ENCODE data around the gene UTP3. TPM values are rescaled to one million over a fixed set of nuclear protein-coding genes. Genes with fewer than 3 reads are reported as not detected.

UTP3 gene
- total RNA-seq, 1 donor: 23.3 TPM

DNA sequence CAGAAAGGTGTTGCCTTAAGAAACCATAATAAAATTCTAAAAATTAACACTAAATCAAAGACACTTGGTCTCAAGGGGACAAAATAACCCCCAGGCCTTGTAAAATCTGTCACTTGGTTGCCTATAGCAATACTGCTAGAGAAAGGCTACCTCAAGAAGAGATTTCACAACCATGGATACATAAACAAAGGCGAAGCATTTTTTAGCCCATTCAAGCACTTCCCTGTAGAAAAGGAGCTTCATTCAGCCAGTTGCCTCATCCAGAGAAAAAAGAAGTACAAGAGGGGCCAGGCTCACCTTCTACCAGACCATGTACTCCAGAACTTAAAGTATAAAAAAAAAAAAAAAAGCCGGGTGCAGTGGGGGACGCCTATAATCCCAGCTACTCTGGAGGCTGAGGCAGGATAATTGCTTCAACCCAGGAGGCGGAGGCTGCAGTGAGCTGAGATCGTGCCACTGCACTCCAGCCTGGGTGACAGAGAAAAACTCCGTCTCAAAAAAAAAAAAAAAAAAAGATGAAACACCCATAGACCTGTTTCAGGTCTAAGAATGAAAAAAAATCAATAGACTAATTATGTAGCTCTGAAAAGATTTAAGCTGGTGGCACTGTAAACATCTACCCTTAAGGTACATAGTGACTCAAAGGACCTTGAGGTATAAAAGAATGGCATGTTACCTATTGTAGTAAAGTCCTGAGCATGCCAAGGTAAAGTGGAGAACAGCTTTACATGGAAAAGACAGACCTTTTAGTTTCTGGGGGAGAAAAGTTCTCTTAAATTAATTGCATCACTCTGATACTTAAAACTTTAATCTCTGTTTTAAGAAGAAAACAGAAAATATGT, 51.4 kb downstream of the UTP3 start:
- TF ChIP-seq, protein P1, sequence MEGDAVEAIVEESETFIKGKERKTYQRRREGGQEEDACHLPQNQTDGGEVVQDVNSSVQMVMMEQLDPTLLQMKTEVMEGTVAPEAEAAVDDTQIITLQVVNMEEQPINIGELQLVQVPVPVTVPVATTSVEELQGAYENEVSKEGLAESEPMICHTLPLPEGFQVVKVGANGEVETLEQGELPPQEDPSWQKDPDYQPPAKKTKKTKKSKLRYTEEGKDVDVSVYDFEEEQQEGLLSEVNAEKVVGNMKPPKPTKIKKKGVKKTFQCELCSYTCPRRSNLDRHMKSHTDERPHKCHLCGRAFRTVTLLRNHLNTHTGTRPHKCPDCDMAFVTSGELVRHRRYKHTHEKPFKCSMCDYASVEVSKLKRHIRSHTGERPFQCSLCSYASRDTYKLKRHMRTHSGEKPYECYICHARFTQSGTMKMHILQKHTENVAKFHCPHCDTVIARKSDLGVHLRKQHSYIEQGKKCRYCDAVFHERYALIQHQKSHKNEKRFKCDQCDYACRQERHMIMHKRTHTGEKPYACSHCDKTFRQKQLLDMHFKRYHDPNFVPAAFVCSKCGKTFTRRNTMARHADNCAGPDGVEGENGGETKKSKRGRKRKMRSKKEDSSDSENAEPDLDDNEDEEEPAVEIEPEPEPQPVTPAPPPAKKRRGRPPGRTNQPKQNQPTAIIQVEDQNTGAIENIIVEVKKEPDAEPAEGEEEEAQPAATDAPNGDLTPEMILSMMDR (IDR thresholded peaks at IDR 0.05; ENCODE audit: insufficient read depth, low read depth, low read length): no peak
- H3K4me3 ChIP-seq (ENCODE audit: low read depth, low read length): no peak overlapping the region
- DNase-seq (ENCODE audit: low read depth): peak; percentile 43

Small RNA genes within 50 kb of the gene (small RNA-seq; reads per million reads assigned to genes)
- gene RNU6-520P (not detected), gene RNU6-784P (0.38 reads per million)

Other genes with a start within 250 kb of the UTP3 start
- not detected in 2 replicates for gene MUC7, start 216.3 kb upstream of the UTP3 start, total RNA-seq
- not detected in 2 replicates for gene AMTN, start 170.0 kb upstream of the UTP3 start, total RNA-seq
- not detected in 2 replicates for gene AMBN, start 96.3 kb upstream of the UTP3 start, total RNA-seq
- gene ENAM, start 59.8 kb upstream of the UTP3 start, total RNA-seq: 0.43 and 0.97 TPM in 2 replicates
- 0.64 and 2.6 TPM in 2 replicates for gene JCHAIN, start 22.0 kb upstream of the UTP3 start, total RNA-seq
- 56.7 and 60.5 TPM in 2 replicates for gene RUFY3, start 33.4 kb downstream of the UTP3 start, total RNA-seq
- gene GRSF1, start 151.4 kb downstream of the UTP3 start, total RNA-seq: 78.3 and 117 TPM in 2 replicates
- gene MOB1B, start 213.8 kb downstream of the UTP3 start, total RNA-seq: 12.9 and 15.5 TPM in 2 replicates

All from fibroblast of villous mesenchyme (primary cell).